GM19452 (cell line): ENCODE results near the gene EDC3.
"Not testable (repeated sequence)": the region's sequence is repeated elsewhere in the genome, so short reads cannot be mapped to it uniquely, and the experiment has no call there.

Experiments used
- ATAC-seq: cut with Tn5 transposase; IDR thresholded peaks from one replicate; pipeline ENCODE4 v1.9.1; 2021; ENCODE audit not compliant: unreplicated experiment

The EDC3 gene

GRCh38 chr15:74612677-74613076 is 83.1 kb downstream of the EDC3 start:
- ATAC-seq = no peak

GRCh38 chr15:74611834-74612233 is 84.0 kb downstream of the EDC3 start:
- no peak for ATAC-seq

GRCh38 chr15:74611341-74611740 is 84.5 kb downstream of the EDC3 start:
- ATAC-seq = no peak

- ATAC-seq = no peak
These were observed 85.4 kb downstream of the EDC3 start for GRCh38 chr15:74610302-74610951.

GRCh38 chr15:74609938-74610301 is 85.9 kb downstream of the EDC3 start:
- no peak for ATAC-seq

- ATAC-seq = no peak
These were observed 87.0 kb downstream of the EDC3 start for GRCh38 chr15:74608786-74609185.

- ATAC-seq = no peak
These were observed 90.1 kb downstream of the EDC3 start for GRCh38 chr15:74605795-74606150.

GRCh38 chr15:74604983-74605794 is 90.6 kb downstream of the EDC3 start:
- no peak for ATAC-seq

- ATAC-seq = no peak
These were observed 91.8 kb downstream of the EDC3 start for GRCh38 chr15:74603789-74604705.

- ATAC-seq = no peak
These were observed 92.6 kb downstream of the EDC3 start for GRCh38 chr15:74603026-74603788.

- no peak for ATAC-seq
These were observed 96.7 kb downstream of the EDC3 start for GRCh38 chr15:74599156-74599555.

- ATAC-seq = peak; percentile 90
These were observed 97.5 kb downstream of the EDC3 start for GRCh38 chr15:74598126-74598842.

- ATAC-seq = not testable (repeated sequence)
These were observed 98.6 kb downstream of the EDC3 start for GRCh38 chr15:74597146-74597705.

- not testable (repeated sequence) for ATAC-seq
These were observed 99.1 kb downstream of the EDC3 start for GRCh38 chr15:74596736-74597135.

GRCh38 chr15:74595271-74595670 is 100.6 kb downstream of the EDC3 start:
- ATAC-seq = no peak

GRCh38 chr15:74594455-74594854 is 101.4 kb downstream of the EDC3 start:
- no peak for ATAC-seq

GRCh38 chr15:74593122-74593521 is 102.7 kb downstream of the EDC3 start:
- no peak for ATAC-seq

GRCh38 chr15:74592222-74592621 is 103.6 kb downstream of the EDC3 start:
- no peak for ATAC-seq

GRCh38 chr15:74589826-74590225 is 106.0 kb downstream of the EDC3 start:
- ATAC-seq = no peak

GRCh38 chr15:74585857-74586256 is 110.0 kb downstream of the EDC3 start:
- ATAC-seq = no peak
